Measurements from ENCODE around the gene MAGEA8.
"Not testable (repeated sequence)": the region's sequence is repeated elsewhere in the genome, so short reads cannot be mapped to it uniquely, and the experiment has no call there.

Gene MAGEA8

DNA sequence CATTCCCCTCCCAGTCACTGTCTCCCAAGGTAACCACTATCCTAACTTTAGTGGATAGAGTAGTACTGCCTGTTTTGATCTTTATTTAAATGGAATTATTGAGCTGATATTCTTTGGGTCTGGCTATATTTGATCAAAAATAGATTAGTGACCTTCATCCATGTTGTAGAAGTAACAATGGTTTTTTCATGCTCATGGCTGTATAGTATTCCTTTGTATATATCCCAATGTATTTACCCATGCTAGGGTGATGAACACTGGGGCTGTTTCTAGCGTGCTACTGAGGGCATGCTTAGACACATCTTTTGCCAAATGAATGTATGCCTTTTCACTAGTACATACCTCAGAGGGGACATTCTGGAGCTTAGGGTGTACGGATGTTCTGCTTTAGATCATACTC lies 10.1 kb upstream of the MAGEA8 start:
- no peak overlapping the region for H3K4me3 ChIP-seq (ENCODE audit: low read length)
- no peak for TF ChIP-seq ZNF274 (IDR thresholded peaks at IDR 0.05; ENCODE audit: low read depth, low read length)

DNA sequence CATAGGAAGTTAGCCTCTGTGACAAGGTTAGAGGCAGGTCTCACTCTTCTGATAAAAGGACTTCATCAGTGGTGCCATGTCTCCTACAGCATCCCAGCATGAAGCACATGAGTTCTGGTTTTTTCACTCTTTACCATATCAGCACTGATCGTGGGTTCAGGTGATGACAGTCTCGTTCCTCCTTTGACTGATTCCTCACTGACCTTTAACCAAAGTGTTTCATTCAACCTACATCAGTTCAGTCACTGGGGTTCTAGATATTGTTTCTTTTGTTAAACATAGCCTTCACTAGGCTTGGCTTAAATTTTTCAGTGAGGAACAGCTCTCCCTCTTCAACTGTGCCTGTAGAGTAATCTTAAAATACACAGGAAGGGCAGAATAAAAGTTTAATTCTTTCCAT lies 9.6 kb upstream of the MAGEA8 start:
- TF ChIP-seq ZNF274 (IDR thresholded peaks at IDR 0.05; ENCODE audit: low read depth, low read length), result no peak

DNA sequence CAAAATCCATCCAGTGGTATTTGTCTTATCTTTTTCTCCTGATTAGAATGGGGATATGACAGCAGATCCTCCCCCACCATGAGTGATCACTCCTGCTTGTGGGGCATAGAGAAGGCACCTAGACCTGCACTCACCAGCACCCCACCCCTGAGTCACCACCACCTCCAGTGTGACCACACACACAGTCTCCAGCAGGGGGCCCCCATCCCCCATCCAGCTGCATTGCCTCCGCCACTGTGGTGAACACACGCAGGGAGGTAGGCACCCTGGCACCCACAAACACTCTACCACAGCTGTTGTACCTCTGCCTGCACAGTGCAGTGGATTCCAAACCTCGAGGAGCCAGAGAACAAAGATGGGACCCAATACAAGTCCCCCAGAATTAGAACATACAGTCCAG lies 9.0 kb upstream of the MAGEA8 start:
- no peak for TF ChIP-seq ZNF274 (IDR thresholded peaks at IDR 0.05; ENCODE audit: low read depth, low read length)
- H3K4me3 ChIP-seq (ENCODE audit: low read length), result no peak overlapping the region

More for the DNA sequence above, 9.6 kb upstream of the MAGEA8 start:
- H3K4me3 ChIP-seq (ENCODE audit: low read length), result no peak overlapping the region

DNA sequence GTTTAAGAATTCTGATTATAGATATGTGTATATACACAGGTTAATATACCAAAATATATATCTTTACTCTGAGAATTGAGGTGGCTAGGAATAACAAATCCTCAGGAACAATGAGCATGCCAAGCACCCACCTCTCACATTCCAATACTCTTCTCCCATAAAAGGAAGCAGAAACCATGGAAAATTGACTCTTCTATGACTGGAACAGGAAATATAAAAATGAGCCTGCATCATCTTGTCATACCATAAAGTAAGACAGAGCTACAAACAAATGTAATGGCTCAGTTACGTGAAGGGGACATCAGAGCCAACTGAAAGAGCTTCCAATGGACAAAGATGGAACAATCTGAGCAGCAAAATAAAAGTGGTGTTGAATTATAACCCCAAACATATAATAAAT lies 3.8 kb upstream of the MAGEA8 start:
- H3K4me3 ChIP-seq (ENCODE audit: low read length), result no peak overlapping the region
- TF ChIP-seq ZNF274 (IDR thresholded peaks at IDR 0.05; ENCODE audit: low read depth, low read length), result no peak

DNA sequence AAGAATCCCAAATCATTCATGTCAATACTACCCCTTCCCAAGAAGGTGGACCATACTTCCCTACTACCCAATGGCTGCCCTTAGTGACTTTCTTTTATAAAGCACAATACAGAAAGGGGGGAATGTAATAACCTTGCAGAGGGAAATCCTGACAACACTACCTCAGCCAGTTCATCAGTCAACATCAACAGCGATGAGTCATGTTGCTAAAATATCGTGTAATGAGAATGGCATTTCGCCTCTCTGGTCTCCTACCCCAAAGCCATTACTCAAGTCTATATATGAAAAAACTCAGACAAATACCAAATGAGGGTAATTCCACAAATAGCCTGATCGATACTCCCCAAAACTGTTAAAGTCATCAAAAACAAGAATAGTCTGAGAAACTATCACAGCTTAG lies 3.3 kb upstream of the MAGEA8 start:
- H3K4me3 ChIP-seq (ENCODE audit: low read length), result no peak overlapping the region
- no peak for TF ChIP-seq ZNF274 (IDR thresholded peaks at IDR 0.05; ENCODE audit: low read depth, low read length)

DNA sequence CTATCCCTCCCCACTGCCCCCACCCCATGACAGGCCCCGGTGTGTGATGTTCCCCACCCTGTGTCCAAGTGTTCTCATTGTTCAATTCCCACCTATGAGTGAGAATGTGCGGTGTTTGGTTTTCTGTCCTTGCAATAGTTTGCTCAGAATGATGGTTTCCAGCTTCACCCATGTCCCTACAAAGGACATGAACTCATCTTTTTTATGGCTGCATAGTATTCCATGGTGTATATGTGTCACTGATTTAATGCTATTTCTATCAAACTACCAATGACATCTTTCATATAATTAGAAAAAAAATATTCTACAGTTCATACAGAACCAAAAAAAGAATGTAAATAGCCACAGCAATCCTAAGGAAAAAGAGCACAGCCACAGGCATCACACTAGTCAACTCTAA lies 9.8 kb downstream of the MAGEA8 start:
- H3K4me3 ChIP-seq (ENCODE audit: low read length), result not testable (repeated sequence)

DNA sequence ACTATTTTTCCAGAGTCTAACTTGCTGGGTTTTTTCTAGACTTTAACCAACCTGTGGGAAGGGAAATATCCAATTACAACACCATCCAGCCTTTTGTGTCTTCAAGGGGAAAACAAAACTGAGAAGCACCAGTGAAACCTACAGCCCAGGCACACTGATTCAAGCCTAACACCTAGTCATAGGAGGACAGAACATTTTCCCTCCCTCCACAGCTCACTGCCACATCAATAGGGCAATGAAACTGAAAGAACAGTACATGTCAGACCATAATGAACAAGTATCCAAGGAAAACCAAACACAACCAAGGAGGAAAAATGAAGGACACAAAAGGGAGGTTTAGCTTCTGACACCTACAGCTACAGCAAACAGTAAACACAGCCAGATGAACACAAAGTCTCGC lies 17.6 kb downstream of the MAGEA8 start:
- no peak overlapping the region for H3K4me3 ChIP-seq (ENCODE audit: low read length)
- TF ChIP-seq ZNF274 (IDR thresholded peaks at IDR 0.05; ENCODE audit: low read depth, low read length), result no peak

- TF ChIP-seq ZNF274 (IDR thresholded peaks at IDR 0.05; ENCODE audit: low read depth, low read length), result no peak
- peak overlapping the region; percentile 48; the same call in 1 of the 2 replicates for H3K4me3 ChIP-seq (ENCODE audit: low read length)
Observed at GRCh38 chrX:149903889-149904748, 23.1 kb downstream of the MAGEA8 start.

DNA sequence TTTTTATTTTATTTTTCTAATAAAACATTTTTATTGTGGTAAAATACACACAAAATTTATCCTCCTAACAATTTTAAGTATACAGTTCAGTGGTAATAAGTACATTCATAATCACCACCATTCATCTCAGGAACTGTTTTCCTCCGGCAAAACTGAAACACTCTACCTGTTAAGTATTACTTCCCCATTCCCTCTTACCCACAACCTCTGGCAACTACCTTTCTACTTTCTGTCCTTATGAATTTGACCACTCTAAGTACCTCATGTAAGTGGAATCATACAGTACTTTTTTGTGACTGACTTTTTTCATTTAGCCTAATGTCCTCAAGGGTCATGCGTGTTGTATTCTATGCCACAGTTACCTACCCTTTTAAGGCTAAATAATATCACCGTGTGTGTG lies 27.3 kb downstream of the MAGEA8 start:
- H3K4me3 ChIP-seq (ENCODE audit: low read length), result no peak overlapping the region

GRCh38 chrX:149908727-149909126 lies 27.7 kb downstream of the MAGEA8 start:
- no peak overlapping the region for H3K4me3 ChIP-seq (ENCODE audit: low read length)

More for the DNA sequence above, 27.3 kb downstream of the MAGEA8 start:
- no peak for TF ChIP-seq ZNF274 (IDR thresholded peaks at IDR 0.05; ENCODE audit: low read depth, low read length)

DNA sequence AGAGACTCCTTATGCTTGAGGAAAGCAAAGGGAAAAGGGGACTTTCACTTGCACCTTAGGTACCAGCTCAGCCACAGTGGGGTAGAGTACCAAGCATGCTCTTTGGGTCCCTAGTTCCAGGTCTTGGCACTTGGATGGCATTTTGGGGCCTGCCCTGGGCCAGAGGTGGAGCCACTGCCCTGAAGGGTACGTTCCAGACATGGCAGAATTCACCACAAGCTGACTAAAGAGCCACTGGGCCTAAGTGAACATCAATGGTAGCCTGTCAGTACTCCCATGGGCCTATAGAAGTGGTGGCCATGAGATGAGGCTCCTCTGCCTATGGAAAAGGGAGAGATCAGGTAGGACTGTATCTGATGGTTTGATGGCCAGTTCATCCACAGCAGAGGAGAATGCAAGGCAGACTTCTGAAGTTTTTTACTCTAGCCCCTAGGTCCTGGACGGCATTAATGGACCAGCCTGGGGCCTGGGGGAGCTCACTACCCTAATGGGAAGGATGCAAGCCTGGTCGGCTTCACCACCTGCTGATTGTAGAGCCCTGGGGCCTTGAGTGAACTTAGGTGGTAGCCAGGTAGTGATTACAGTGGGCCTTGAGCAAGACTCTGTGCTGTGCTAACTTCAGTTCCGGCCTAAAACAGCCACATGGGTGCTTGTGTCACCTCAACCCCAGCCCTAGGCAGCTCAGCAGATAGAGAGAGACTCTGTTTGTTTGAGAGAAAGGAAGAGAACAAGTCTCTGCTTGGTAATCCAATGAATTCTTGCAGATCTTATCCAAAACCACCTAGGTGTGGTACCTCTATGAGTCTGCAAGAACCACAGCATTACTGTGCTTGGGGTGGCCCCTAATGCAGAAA lies 28.6 kb downstream of the MAGEA8 start:
- H3K4me3 ChIP-seq (ENCODE audit: low read length), result no peak overlapping the region
- no peak for TF ChIP-seq ZNF274 (IDR thresholded peaks at IDR 0.05; ENCODE audit: low read depth, low read length)

More at GRCh38 chrX:149908727-149909126, 27.7 kb downstream of the MAGEA8 start:
- TF ChIP-seq ZNF274 (IDR thresholded peaks at IDR 0.05; ENCODE audit: low read depth, low read length), result no peak

DNA sequence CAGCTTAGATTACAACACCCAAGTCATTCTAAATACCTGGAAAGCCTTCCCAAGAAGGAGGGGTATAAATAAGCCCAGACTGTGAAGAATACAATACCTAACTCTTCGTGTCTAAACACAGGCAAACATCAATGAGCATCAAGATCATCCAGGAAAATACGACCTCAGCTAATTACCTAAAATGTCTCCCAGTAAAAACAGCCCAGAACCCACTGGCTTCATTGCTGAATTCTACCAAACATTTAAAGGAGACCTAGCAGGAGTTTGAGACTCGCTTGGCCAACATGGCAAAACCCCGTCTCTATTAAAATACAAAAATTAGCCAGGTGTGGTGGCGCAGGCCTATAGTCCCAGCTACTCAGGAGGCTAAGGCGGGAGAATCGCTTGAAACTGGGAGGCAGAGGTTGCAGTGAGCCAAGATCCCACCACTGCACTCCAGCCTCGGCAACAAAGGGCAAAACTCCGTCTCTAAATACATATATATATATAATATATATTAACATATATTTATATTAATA lies 29.3 kb downstream of the MAGEA8 start:
- TF ChIP-seq ZNF274 (IDR thresholded peaks at IDR 0.05; ENCODE audit: low read depth, low read length), result no peak
- H3K4me3 ChIP-seq (ENCODE audit: low read length), result no peak overlapping the region

GRCh38 chrX:149916745-149917392 lies 35.9 kb downstream of the MAGEA8 start:
- TF ChIP-seq ZNF274 (IDR thresholded peaks at IDR 0.05; ENCODE audit: low read depth, low read length), result no peak
- H3K4me3 ChIP-seq (ENCODE audit: low read length), result no peak overlapping the region

GRCh38 chrX:149923836-149924235 lies 42.9 kb downstream of the MAGEA8 start:
- not testable (repeated sequence) for H3K4me3 ChIP-seq (ENCODE audit: low read length)

GRCh38 chrX:149924434-149924833 lies 43.5 kb downstream of the MAGEA8 start:
- H3K4me3 ChIP-seq (ENCODE audit: low read length), result not testable (repeated sequence)

- not testable (repeated sequence) for H3K4me3 ChIP-seq (ENCODE audit: low read length)
Observed at GRCh38 chrX:149927245-149927963, 46.4 kb downstream of the MAGEA8 start.

DNA sequence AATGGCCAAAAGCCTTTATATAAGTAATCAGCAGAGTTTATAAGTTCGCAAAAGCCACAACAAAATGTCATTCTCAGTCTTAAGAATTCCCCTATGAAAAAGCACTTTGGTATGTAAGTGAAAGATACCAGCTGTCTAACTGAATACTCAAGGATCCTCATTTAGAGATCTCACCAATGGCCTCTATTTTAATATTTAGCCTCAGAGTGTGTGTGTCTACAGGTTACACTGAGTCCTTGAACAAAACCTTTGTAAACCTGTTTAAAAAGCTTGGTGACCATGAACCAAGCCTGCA lies 46.9 kb downstream of the MAGEA8 start:
- not testable (repeated sequence) for H3K4me3 ChIP-seq (ENCODE audit: low read length)

DNA sequence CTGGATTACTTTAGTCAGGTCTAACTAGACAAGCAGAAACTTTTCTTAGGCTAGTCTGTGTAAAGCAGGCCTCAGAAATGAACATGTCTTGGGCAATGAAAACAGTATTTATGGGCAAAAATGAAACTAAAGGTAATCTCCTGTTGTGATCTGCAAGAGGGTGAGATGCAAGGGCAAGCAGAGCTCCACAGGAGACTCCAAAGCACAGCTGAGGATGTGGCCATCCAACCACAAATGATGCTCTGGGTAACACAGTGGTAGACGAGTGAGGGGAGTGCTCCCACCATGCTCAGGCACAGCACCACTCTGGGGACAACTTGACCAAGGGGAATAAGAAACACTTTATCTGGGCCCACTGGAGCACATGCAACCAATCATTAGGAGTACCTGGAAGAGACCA lies 47.7 kb downstream of the MAGEA8 start:
- not testable (repeated sequence) for H3K4me3 ChIP-seq (ENCODE audit: low read length)

DNA sequence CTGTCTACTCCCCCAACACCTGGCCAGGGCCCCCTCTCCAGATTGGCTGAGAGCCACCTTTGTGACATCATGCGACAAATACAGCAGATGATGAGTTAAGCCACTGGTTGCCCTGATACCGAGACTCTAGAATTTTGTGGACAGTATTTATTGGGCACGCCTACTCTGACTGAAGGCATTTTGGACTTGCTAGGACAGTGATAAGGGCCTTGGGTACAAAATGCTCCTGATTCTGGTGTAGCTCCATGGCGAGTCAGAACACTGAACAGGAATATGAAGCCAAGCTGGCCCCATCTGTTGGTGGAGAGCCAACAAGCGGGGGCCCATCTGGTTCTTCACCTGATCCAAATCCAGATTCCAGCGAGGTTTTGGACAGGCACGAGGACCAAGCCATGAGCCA lies 48.4 kb downstream of the MAGEA8 start, which contains the start of gene HSFX4:
TSS of gene HSFX4 (plus strand) at position 174 of the 400 bp plus-strand sequence. CDS start at position 246, 72 bp downstream.
- not testable (repeated sequence) for H3K4me3 ChIP-seq (ENCODE audit: low read length)
